Measurements from ENCODE around the gene SLC6A9. TPM values are rescaled to one million over a fixed set of nuclear protein-coding genes. Genes with fewer than 3 reads are reported as not detected.

Gene SLC6A9
- total RNA-seq, 2 experiments from 2014 or later: 6.5 to 7.4 TPM

GRCh38 chr1:44034976-44035716, 3.9 kb upstream of the SLC6A9 start:
- Mint-ChIP-seq H3K9me3 (no peaks in the 10 kb centered on the region), H3K27me3 (no peaks in the 10 kb centered on the region), H3K27ac (no peak overlapping the region), H3K4me3 (no peak overlapping the region), H3K36me3 (ENCODE audit: low read depth) (no peaks in the 10 kb centered on the region), H3K4me1 (ENCODE audit: low read depth) (peaks cover 10% of the 10 kb centered on the region)
- ATAC-seq (no peak), DNase-seq (no peak)
- intact Hi-C loops (cut with micrococcal nuclease): loop anchor here (5.0 kb wide), 1 partner anchor 33 kb away; no protein-coding TSS in a partner anchor
- POLR2A ChIA-PET: interaction anchor here (0.9 kb wide), 1 partner anchor 42 kb away, joined by 3 read pairs; no protein-coding TSS in a partner anchor
- CTCF ChIA-PET: interaction anchor here (1.0 to 5.7 kb wide), 6 partner anchors 12 to 505 kb away, joined by 4 to 98 read pairs (median 18); partner anchors contain the start of genes CCDC24 and DPH2
- TF ChIP-seq CTCF (IDR thresholded peaks at IDR 0.05): no peak

- no peak for TF ChIP-seq CTCF (IDR thresholded peaks at IDR 0.05)
- H3K36me3 Mint-ChIP-seq (ENCODE audit: low read depth): no peaks in the 10 kb centered on the region
- no peak for ATAC-seq
- H3K4me1 Mint-ChIP-seq (ENCODE audit: low read depth): peaks cover 14% of the 10 kb centered on the region
- no peaks in the 10 kb centered on the region for H3K9me3 Mint-ChIP-seq
- H3K27ac Mint-ChIP-seq: no peak overlapping the region
- H3K4me3 Mint-ChIP-seq: no peak overlapping the region
- intact Hi-C loops (cut with micrococcal nuclease): no loop called here
- ChIA-PET CTCF (interaction anchor here (0.9 to 5.7 kb wide), 4 partner anchors 23 to 270 kb away, joined by 4 to 98 read pairs (median 12); partner anchors contain the start of gene CCDC24), POLR2A (no interaction called here)
- no peak for DNase-seq
- no peaks in the 10 kb centered on the region for H3K27me3 Mint-ChIP-seq
Observed at GRCh38 chr1:44034423-44034822, 3.2 kb upstream of the SLC6A9 start.

DNA sequence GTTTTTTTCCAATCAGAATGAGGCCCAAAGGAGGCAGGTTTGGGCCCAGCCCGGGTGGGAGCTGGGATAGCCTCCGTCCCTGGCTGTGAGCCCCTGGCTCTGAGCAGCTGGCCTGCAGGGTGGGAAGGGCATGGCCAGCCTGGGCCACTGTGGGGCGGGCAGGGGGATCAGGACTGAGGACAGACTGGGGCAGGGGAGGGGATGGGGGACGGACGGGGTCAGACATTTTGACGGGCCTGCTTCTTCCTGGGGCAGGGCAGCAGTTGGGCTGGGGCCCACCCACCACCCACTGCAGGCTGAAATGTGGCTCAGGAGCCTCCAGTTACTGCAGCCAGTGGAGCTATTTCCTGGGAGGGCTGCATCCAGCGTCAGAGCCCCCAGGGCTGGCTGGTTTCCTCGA, 2.5 kb upstream of the SLC6A9 start:
- peaks cover 21% of the 10 kb centered on the region for H3K4me1 Mint-ChIP-seq (ENCODE audit: low read depth)
- ATAC-seq (no peak), DNase-seq (no peak)
- no peaks in the 10 kb centered on the region for H3K27me3 Mint-ChIP-seq
- H3K4me3 Mint-ChIP-seq: no peak overlapping the region
- POLR2A ChIA-PET: no interaction called here
- H3K36me3 Mint-ChIP-seq (ENCODE audit: low read depth): no peaks in the 10 kb centered on the region
- intact Hi-C loops (cut with micrococcal nuclease): no loop called here
- no peaks in the 10 kb centered on the region for H3K9me3 Mint-ChIP-seq
- no peak overlapping the region for H3K27ac Mint-ChIP-seq
- TF ChIP-seq CTCF (IDR thresholded peaks at IDR 0.05): no peak
- CTCF ChIA-PET: interaction anchor here (0.7 to 5.7 kb wide), 4 partner anchors 15 to 270 kb away, joined by 4 to 98 read pairs (median 5); no protein-coding TSS in a partner anchor

GRCh38 chr1:44033041-44033575, 1.8 kb upstream of the SLC6A9 start:
- Mint-ChIP-seq H3K9me3 (no peaks in the 10 kb centered on the region), H3K27me3 (no peaks in the 10 kb centered on the region), H3K4me3 (no peak overlapping the region), H3K36me3 (ENCODE audit: low read depth) (no peaks in the 10 kb centered on the region), H3K4me1 (ENCODE audit: low read depth) (peaks cover 26% of the 10 kb centered on the region), H3K27ac (peak overlapping the region; percentile 16)
- DNase-seq: no peak
- POLR2A ChIA-PET: no interaction called here
- intact Hi-C loops (cut with micrococcal nuclease): no loop called here
- ATAC-seq: no peak
- CTCF ChIA-PET: interaction anchor here (0.7 to 5.7 kb wide), 4 partner anchors 15 to 269 kb away, joined by 4 to 98 read pairs (median 6); no protein-coding TSS in a partner anchor
- TF ChIP-seq CTCF (IDR thresholded peaks at IDR 0.05): no peak
